A673 (cell line): ENCODE measurements around the gene ARID5B.

Source experiments
- EZH2 ChIP-seq: fragments of 200-600 bp; sonication (generic); IDR thresholded peaks from 2 replicates; pipeline ENCODE4 v1.6.1; 2017; ENCODE audit warnings: borderline replicate concordance, low read depth, mild to moderate bottlenecking, mixed read lengths, antibody characterized with exemption, low read length; ENCODE audit not compliant: poor library complexity, severe bottlenecking
- TF ChIP-seq, protein P1 (sequence below): fragments of 300-800, 200-600 bp; sonication (generic); conservative IDR thresholded peaks from 2 replicates; pipeline ENCODE4 v1.5.1; 2017; ENCODE audit warnings: low read depth, mild to moderate bottlenecking, antibody characterized with exemption, low read length, moderate library complexity, mixed read lengths

DNA sequence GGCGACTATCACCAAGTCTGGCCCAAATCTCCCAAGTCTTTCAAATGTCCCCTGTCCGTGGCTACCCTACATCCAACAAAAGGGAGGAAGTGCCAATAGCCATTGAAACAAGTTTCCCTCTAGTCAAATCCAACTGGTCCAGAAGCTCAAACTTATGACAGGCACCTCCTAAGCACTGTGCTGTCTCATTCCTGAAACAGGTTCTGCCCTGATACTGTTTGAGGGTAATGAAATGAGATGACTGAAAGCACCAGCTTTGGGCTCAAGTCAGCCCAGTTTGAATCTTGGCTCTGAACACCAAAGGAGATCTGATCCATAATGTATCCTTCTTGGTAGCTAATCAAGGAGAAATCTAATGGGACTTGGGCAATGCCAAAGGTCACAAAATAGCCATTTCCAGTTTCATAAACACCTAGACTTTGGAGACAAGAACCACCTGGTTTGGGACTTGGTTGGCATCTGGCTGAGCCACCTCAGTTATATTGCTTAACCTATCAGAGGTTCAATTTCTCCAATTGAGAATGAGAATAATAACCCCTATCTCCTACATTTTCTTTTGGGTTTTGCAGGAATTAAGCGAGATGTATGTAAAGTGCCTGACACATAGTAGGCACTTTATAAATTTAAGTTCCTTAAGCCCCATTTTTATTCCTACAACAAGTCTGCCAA lies 34.7 kb upstream of the ARID5B start:
- TF ChIP-seq, protein P1, sequence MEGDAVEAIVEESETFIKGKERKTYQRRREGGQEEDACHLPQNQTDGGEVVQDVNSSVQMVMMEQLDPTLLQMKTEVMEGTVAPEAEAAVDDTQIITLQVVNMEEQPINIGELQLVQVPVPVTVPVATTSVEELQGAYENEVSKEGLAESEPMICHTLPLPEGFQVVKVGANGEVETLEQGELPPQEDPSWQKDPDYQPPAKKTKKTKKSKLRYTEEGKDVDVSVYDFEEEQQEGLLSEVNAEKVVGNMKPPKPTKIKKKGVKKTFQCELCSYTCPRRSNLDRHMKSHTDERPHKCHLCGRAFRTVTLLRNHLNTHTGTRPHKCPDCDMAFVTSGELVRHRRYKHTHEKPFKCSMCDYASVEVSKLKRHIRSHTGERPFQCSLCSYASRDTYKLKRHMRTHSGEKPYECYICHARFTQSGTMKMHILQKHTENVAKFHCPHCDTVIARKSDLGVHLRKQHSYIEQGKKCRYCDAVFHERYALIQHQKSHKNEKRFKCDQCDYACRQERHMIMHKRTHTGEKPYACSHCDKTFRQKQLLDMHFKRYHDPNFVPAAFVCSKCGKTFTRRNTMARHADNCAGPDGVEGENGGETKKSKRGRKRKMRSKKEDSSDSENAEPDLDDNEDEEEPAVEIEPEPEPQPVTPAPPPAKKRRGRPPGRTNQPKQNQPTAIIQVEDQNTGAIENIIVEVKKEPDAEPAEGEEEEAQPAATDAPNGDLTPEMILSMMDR, result no peak
- TF ChIP-seq EZH2, result no peak
